GM21360 (cell line): Measurements from ENCODE around the gene GIMAP5.
A peak's percentile ranks its signal among the peaks of the same experiment; 100 is the strongest.

ENCODE experiments used
- ATAC-seq: cut with Tn5 transposase; IDR thresholded peaks from one replicate; pipeline ENCODE4 v1.9.1; 2021; ENCODE audit warnings: mild to moderate bottlenecking, moderate library complexity; ENCODE audit not compliant: unreplicated experiment

Gene GIMAP5

DNA sequence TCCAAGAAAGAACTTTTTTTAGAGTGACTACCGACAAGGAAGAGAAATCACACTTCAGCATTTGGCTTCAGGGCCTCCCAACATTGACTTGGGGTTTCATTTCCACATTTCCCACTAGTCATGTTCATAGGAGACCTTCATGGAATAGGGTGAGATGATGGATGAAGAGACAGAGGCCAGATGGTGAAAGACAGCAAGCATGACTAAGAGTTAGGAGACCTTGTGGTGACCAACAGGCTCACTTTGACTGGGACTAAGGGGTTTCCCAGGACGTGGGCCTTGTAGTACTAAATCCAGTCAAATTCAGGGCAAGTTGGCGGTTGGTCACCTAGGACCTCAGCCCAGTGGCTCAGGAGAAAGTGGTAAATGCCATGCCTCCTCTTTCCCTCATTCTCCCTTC, 3.0 kb upstream of the GIMAP5 start:
- ATAC-seq = no peak

DNA sequence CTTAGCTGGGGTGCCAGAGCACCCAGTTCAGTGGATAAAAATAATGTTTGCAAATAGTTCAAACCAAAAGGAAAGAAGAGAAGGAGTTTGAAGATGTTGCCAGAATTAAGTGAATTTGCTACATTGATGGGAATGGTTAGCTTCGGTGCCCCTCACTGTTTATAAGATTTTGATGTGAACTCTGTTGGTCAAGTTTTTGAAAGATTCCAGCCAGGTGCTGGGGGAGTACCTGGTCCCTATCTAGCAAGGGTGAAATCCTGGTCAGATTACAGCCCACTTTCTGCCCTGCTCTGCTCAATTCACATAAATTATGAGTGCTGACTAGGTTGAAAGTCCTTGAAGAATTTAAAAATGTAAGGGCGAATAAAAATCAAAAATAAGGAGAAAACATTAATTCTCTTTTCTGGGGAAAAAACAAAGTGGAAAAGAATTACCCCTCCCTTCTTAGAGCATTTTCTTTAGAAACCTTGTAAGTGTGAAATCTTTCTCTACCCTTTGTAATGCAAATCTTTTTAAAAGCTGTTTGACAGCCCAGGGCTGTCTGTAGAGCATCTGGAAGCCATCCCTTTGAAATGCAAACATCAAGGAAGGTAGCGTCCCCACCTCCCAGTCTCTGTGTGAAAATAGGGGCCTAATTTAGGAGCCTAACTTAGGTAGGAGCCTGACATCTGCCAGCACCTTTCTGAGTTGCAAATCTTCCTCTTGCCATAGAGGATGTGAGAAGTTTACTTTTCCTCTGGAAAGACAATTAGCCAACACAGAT, 1.4 kb upstream of the GIMAP5 start:
- ATAC-seq = no peak

DNA sequence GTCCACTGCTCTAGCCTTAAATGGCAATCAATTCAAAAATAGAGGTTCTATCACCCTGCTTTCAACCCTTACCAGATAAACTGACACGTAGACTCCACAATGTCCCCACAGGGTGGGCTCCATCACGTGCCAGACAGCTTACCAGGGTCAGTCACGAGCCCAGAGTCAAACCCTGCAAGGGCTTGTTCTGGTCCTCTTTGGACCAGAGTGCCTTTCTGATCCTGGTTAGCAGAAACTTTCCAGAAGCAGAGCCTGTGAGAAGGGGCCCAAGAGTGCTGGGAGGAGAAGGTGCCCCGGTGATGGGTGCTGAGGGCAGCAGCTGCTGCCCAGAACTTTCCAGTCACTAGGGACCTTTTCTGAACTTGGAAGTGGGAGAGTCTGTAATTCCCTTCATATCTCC, 354 bp upstream of the GIMAP5 start:
- ATAC-seq = peak; percentile 24

- no peak for ATAC-seq
Observed at GRCh38 chr7:150738092-150738491, 874 bp downstream of the GIMAP5 start.

DNA sequence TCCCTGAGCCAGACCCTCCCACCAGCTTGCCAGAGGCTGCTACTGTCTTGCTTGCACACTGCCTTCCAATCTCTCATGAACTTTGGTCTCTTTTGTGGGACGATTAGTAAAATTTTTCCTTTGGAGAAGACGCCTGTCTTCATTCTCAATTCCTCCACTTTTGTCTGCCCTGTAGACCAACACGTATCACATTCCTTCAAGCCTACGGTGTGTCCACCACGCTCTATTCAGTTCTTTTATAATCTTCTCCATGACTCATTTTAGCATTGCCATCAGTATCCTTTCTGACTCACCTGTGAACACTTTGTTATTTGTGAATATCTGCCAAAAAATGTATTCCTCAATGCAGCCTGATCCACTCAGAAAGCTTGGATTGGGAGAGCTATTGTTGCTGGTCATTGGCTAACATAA, 1.4 kb downstream of the GIMAP5 start:
- no peak for ATAC-seq

DNA sequence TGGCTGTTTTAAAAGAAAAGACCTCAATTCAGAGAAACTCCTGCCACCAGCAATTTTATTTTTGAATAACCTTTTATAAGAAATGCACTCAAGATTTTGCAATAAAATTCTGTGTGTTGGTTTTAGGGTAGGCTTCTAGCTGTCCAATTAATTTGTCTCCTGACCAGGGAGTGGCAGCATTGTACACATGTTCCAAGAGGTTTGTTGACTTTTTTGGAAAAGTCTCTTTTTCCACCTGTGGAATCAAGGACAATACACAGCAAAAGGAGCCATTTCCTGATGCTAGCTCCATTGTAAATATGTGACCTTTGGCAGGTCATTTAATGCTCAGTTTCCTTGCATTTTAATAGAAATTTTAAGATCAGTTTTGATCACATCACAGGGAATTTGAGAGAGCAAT, 1.8 kb downstream of the GIMAP5 start:
- ATAC-seq = no peak

GRCh38 chr7:150740053-150740452, 2.8 kb downstream of the GIMAP5 start:
- ATAC-seq = no peak

GRCh38 chr7:150742286-150742968, 5.2 kb downstream of the GIMAP5 start:
- ATAC-seq = no peak

DNA sequence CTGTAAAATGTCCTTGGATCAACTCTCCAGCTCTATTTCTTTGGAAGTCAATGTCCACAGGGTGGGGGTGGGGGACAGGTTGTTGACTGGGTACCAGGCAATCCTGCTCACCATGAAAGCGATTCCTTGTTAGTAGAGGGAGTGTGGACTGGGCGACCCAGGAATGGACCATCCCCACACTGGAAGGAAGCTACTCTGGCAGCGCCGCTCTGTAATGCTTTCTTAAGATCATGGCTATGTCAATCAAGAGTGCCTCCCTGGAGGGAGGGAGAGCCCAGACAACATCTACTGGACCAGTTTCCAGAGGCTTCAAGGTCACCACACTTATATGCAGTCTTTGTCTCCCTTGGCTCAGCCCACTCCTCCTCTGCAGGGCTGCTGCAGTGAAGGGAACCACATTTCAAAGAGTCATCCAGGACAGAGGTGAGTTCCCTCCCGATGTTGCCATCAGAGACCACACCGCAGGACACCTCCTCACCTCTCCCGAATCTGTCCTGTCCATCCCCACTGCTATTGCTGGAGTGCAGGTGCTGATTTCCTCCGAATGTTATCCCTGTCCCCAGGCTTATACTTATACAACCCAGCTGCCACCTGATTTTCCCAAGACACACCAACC, 6.9 kb downstream of the GIMAP5 start:
- no peak for ATAC-seq

DNA sequence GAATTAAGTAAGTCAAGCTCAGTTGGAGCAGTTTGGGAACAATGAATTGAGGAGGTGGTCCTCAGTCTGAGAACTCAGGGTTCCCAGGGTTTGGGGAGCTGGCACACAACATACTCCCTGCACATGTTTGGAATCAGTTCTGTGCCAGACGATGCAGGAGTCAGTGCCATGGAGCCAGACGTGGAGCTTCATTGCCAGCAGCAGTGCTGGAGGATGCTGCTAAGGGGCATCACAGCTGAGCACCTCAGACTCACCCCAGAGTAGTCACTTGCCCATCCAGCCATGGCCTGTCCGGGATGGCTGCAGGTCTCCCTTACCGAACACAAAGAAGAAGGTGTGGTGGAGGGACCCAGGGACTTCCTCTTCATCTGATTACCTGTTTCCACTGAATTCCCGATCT, 7.9 kb downstream of the GIMAP5 start:
- ATAC-seq = no peak

DNA sequence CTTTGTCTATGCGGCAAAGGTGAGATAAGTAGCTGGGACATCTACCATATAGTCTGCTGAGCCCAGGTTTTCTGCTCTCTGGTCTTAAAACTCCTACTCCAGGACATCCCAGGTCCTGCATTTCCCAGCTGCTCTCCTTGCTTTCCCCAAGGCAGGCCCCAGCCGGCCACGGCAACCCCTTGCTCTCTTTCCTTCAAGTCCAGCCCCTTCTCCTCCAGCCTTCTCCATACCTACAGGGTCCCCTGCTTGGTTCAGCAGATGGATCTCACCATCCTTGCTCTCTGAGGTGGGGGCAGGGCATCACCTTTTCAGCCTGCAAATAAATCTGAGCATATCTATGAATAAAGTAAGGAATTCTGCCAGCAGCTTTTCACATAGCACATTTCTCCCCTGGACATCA, 8.7 kb downstream of the GIMAP5 start:
- no peak for ATAC-seq

GRCh38 chr7:150746921-150747320, 9.7 kb downstream of the GIMAP5 start:
- no peak for ATAC-seq

- no peak for ATAC-seq
Observed at GRCh38 chr7:150748376-150748775, 11.2 kb downstream of the GIMAP5 start.

DNA sequence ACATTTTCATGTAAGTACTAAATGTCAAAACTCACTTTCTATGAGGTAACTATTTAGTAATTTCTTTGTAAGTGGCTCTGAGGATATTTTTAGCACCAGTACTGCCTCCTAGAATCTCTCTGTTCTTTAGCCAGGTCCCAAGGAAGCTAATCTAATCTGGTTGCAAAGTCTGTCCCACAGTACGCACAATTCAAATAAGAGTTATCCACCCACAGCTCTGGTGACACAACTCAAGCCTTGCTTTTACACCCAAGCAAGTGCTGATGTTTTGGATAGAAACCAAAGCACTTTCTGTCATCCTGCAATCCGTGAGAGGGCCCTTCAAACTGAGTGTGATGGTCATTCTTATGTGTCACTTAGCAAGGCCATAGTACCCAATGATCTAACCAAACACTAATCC, 14.5 kb downstream of the GIMAP5 start:
- no peak for ATAC-seq

DNA sequence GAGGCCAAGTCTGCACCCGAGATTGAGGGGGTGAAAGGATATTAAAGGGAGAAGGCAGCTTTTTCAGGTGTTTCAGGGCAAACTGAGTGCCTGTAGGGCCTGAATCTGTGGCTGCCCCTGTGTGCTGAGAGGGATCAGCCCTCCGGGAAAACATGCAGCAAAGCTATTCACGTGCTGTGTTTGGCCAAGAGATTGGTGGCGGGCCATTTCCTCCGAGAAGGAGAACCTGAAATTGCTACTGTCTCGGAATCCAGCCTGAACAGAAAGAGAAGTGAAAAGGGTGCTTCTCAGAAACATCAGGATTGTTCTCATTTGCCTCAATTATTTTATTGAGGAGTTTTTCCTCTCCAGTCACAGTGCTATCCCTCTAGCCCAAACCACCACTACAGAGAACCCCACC, 16.0 kb downstream of the GIMAP5 start:
- ATAC-seq = no peak

DNA sequence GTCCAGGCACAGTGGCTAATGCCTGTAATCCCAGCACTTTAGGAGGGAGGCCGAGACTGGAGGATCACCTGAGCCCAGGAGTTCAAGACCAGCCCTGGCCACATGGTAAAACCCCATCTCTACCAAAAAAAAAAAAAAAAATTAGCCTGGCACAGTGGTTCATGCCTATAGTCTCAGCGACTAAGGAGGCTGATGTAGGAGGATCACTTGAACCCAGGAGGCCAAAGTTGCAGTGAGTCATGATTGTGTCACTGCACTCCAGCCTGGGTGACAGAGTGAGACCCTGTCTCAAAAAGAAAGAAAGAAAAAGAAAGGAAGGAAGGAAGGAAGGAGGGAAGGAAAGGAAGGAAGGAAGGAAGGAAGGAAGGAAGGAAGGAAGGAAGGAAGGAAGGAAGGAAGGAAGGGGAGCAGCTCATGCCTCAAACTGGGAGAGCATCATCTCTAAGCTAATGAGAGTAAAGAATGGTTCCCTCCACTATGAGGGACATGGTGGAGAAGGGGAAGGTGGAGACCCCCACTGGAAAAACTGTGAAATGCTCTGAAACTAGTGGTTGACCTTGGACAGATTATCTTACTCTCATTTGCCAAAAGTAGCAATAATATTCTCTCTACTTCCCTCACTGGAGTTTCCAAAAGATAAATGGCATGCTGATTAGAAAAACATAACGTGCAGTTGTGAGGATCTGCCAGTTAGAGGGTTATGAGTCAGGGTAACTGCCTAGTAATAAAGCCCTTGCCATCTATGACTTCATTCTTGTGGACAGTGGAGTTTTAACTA, 16.8 kb downstream of the GIMAP5 start:
- no peak for ATAC-seq

GRCh38 chr7:150754951-150755350, 17.7 kb downstream of the GIMAP5 start:
- ATAC-seq = no peak

DNA sequence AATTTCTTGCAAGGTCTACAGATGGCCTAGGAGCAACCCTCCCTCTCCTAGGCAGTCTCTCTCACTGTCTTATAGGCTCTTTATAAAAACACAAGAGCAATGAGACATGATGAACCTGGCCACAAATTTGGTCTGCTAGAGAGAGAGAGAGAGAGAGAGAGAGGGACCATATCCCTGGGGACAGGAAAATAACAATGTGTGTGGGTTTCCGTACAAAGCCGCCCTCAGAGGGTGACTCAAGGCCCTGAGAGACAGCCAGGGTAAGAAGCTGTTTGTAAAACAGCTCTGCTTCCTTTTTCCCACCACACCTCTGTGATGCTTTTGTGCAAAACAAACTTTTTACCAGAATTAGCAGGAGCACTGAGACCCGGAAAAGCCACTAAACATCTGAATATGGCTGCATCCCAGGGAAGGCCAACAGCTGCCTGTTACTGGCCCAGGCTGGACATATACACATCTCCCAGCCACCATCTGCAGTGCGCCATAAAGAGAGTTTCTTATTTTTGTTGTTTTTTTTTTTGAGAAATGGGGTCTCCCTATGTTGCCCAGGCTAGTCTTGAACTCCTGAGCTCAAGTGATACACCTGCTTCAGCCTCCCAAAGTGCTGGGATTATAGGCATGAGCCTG, 18.4 kb downstream of the GIMAP5 start:
- peak; percentile 43 for ATAC-seq

GRCh38 chr7:150756166-150756565, 18.9 kb downstream of the GIMAP5 start:
- no peak for ATAC-seq

GRCh38 chr7:150756858-150757257, 19.6 kb downstream of the GIMAP5 start:
- no peak for ATAC-seq

GRCh38 chr7:150759479-150759878, 22.3 kb downstream of the GIMAP5 start:
- no peak for ATAC-seq
